PC-9 (cell line): ENCODE data around the gene UNC5B. TPM values are rescaled to one million over a fixed set of nuclear protein-coding genes. Genes with fewer than 3 reads are reported as not detected.

Experiments
- BruUV-seq: library from RNA; stranded (reverse); fragments of 400-500 nt; replicated peaks from 2 replicates; lab custom pipeline; 2021; lab: Mats Ljungman, UMichigan
- CTCF ChIA-PET: fragments of 300-600 bp; sonication (Branson Sonifier 250); formaldehyde crosslinking; loops from one replicate; lab custom pipeline; 2022; ENCODE audit warnings: antibody characterized with exemption; lab: Charles Lee
- POLR2A ChIA-PET: fragments of 300-600 bp; sonication (Branson Sonifier 250); formaldehyde crosslinking; loops from one replicate; lab custom pipeline; 2022; ENCODE audit warnings: antibody characterized with exemption; ENCODE audit not compliant: unreplicated experiment; lab: Charles Lee
- DNase-seq, 2 experiments: peaks; one replicate each; pipeline versions ENCODE4 v3.0.0 to v3.0.0-alpha.2; 2015 to 2022; ENCODE audit warnings: mixed read lengths in 1 of 2
- H2AFZ ChIP-seq: fragments of 200-600 bp; sonication (generic); 2 replicates; pipeline ENCODE4 v1.8.1; 2017; ENCODE audit warnings: antibody characterized with exemption
- H3F3A ChIP-seq: fragments of 200-600 bp; sonication (generic); 2 replicates; pipeline ENCODE4 v1.8.1; 2017; ENCODE audit warnings: antibody characterized with exemption, mild to moderate bottlenecking, low read depth; ENCODE audit not compliant: insufficient read depth
- H3K27ac ChIP-seq: fragments of 200-600 bp; sonication (generic); 2 replicates; pipeline ENCODE4 v1.6.1; 2016; ENCODE audit warnings: mixed run types
- H3K27me3 ChIP-seq: fragments of 200-600 bp; sonication (generic); 2 replicates; pipeline ENCODE4 v1.6.1; 2016; ENCODE audit warnings: low read depth, mixed run types; ENCODE audit not compliant: insufficient read depth
- H3K36me3 ChIP-seq: fragments of 200-600 bp; sonication (generic); 2 replicates; pipeline ENCODE4 v1.6.1; 2016; ENCODE audit warnings: low read depth, mixed run types
- H3K4me1 ChIP-seq: fragments of 200-600 bp; sonication (generic); replicated peaks from 2 replicates; pipeline ENCODE4 v1.6.1; 2016; ENCODE audit warnings: mixed run types; ENCODE audit not compliant: insufficient read depth
- H3K4me2 ChIP-seq: fragments of 200-600 bp; sonication (generic); 2 replicates; pipeline ENCODE4 v1.6.1; 2017; ENCODE audit warnings: mixed run types
- H3K4me3 ChIP-seq: fragments of 200-600 bp; sonication (generic); 2 replicates; pipeline ENCODE4 v1.6.1; 2016; ENCODE audit warnings: mixed run types
- H3K79me2 ChIP-seq: fragments of 200-600 bp; sonication (generic); 2 replicates; pipeline ENCODE4 v1.6.1; 2017; ENCODE audit warnings: low read depth, mixed run types
- H3K9me2 ChIP-seq: fragments of 200-600 bp; sonication (generic); 2 replicates; pipeline ENCODE4 v1.8.1; 2017; ENCODE audit warnings: mild to moderate bottlenecking; ENCODE audit not compliant: insufficient read depth
- H3K9me3 ChIP-seq: fragments of 200-600 bp; sonication (generic); 2 replicates; pipeline ENCODE4 v1.8.1; 2016; ENCODE audit warnings: low read depth; ENCODE audit not compliant: insufficient read depth
- H4K20me1 ChIP-seq: fragments of 200-600 bp; sonication (generic); 2 replicates; pipeline ENCODE4 v1.8.1; 2017; ENCODE audit not compliant: insufficient read depth
- CTCF ChIP-seq: fragments of 200-600 bp; sonication (generic); conservative IDR thresholded peaks from 2 replicates; pipeline ENCODE4 v1.6.1; 2017; ENCODE audit warnings: mixed run types, antibody characterized with exemption, mild to moderate bottlenecking, moderate library complexity
- EZH2 ChIP-seq: fragments of 200-600 bp; sonication (generic); IDR thresholded peaks from 2 replicates; pipeline ENCODE4 v1.8.0; 2017; ENCODE audit warnings: antibody characterized with exemption, low read depth
- intact Hi-C: fragments of 100-400 bp; cut with micrococcal nuclease; formaldehyde crosslinking; loops from one replicate; pipeline ENCODE4 v1.10.0; 2022; ENCODE audit not compliant: unreplicated experiment
- total RNA-seq: library from RNA; stranded (reverse); gene quantifications from 2 replicates; pipeline ENCODE4 v1.2.3, GENCODE V29; 2021

Gene UNC5B
- total RNA-seq, 1 experiment from 2014 or later, result 1.7 TPM

DNA sequence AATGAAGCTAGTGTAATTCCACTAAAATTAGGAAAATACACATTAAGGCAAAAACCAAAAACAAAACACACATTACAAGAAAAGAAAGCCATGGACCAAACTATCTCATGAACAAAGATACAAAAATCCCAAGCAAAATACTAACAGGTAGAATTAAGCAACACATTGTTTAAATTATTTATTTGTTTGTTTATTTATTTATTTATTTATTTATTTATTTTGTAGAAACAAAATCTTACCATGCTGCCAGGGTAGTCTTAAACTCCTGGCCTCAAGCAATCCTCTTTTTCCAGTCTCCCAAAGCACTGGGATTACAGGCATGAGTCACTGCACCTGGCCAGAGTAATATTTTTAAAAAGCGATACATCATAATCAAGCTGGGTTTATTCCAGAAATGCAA lies 99.8 kb downstream of the UNC5B start:
- BruUV-seq, result no TSS peak
- TF ChIP-seq CTCF (no peak), EZH2 (no peak)
- intact Hi-C loops, result loop anchor here (5.0 to 10.0 kb wide), 3 partner anchors 500 to 1023 kb away; no protein-coding TSS in a partner anchor
- H3K27me3 ChIP-seq, result no peaks in the 10 kb centered on the region
- H3K36me3 ChIP-seq, result no peaks in the 10 kb centered on the region
- H3K27ac ChIP-seq, result no peak overlapping the region
- no peak overlapping the region for H3K4me3 ChIP-seq
- H3K4me2 ChIP-seq, result no peak overlapping the region
- H3K9me3 ChIP-seq, result no peaks in the 10 kb centered on the region
- H2AFZ ChIP-seq, result no peak overlapping the region
- ChIA-PET POLR2A (interaction anchor here (0.6 kb wide), 1 partner anchor 726 kb away, joined by 13 read pairs; no protein-coding TSS in a partner anchor), CTCF (interaction anchor here (0.5 to 0.6 kb wide), 2 partner anchors 65 to 391 kb away, joined by 4 to 9 read pairs; no protein-coding TSS in a partner anchor)
- H3K9me2 ChIP-seq, result no peaks in the 10 kb centered on the region
- H4K20me1 ChIP-seq, result no peaks in the 10 kb centered on the region
- H3K79me2 ChIP-seq, result no peaks in the 10 kb centered on the region
- peaks cover 28% of the 10 kb centered on the region for H3K4me1 ChIP-seq
- DNase-seq, result no peak
- H3F3A ChIP-seq, result peaks cover 18% of the 10 kb centered on the region; the same call in 1 of the 2 replicates

GRCh38 chr10:71312811-71313789 lies 100.7 kb downstream of the UNC5B start:
- ChIA-PET CTCF (interaction anchor here (0.6 kb wide), 2 partner anchors 568 to 640 kb away, joined by 4 to 7 read pairs; no protein-coding TSS in a partner anchor), POLR2A (interaction anchor here (0.5 kb wide), 2 partner anchors 52 to 1034 kb away, joined by 4 read pairs; no protein-coding TSS in a partner anchor)
- Histone ChIP-seq H3K79me2 (no peaks in the 10 kb centered on the region), H3K27ac (no peak overlapping the region), H3K4me1 (peaks cover 25% of the 10 kb centered on the region), H3F3A (peaks cover 16% of the 10 kb centered on the region; the same call in 1 of the 2 replicates), H3K4me2 (no peak overlapping the region), H3K9me2 (no peaks in the 10 kb centered on the region), H3K36me3 (no peaks in the 10 kb centered on the region), H3K9me3 (no peaks in the 10 kb centered on the region), H3K27me3 (no peaks in the 10 kb centered on the region), H2AFZ (no peak overlapping the region), H4K20me1 (no peaks in the 10 kb centered on the region), H3K4me3 (no peak overlapping the region)
- intact Hi-C loops, result loop anchor here (5.0 to 10.0 kb wide), 3 partner anchors 499 to 1022 kb away; no protein-coding TSS in a partner anchor
- no peak for DNase-seq
- no TSS peak for BruUV-seq
- no peak for TF ChIP-seq EZH2
- no peak for TF ChIP-seq CTCF

GRCh38 chr10:71314028-71314693 lies 101.8 kb downstream of the UNC5B start:
- CTCF ChIA-PET, result interaction anchor here (0.6 kb wide), 2 partner anchors 567 to 711 kb away, joined by 4 to 9 read pairs; no protein-coding TSS in a partner anchor
- Histone ChIP-seq H4K20me1 (no peaks in the 10 kb centered on the region), H3K9me3 (no peaks in the 10 kb centered on the region), H3K4me1 (peaks cover 14% of the 10 kb centered on the region), H3K9me2 (no peaks in the 10 kb centered on the region), H3K27me3 (no peaks in the 10 kb centered on the region), H2AFZ (no peak overlapping the region), H3K4me2 (peak overlapping the region; percentile 57), H3K36me3 (no peaks in the 10 kb centered on the region), H3F3A (peaks cover 23% of the 10 kb centered on the region; the same call in 1 of the 2 replicates), H3K79me2 (no peaks in the 10 kb centered on the region), H3K27ac (no peak overlapping the region), H3K4me3 (no peak overlapping the region)
- intact Hi-C loops, result loop anchor here (1.0 to 10.0 kb wide), 6 partner anchors 382 to 1021 kb away; no protein-coding TSS in a partner anchor
- DNase-seq, result peak in 1 of 2 experiments; percentile 46
- POLR2A ChIA-PET, result no interaction called here
- TF ChIP-seq EZH2 (no peak), CTCF (peak; percentile 91)
- no TSS peak for BruUV-seq
